ENCODE results near the gene PHOX2A.
A peak's percentile ranks its signal among the peaks of the same experiment; 100 is the strongest.

Gene PHOX2A

GRCh38 chr11:72233056-72233772, 10.8 kb downstream of the PHOX2A start:
- peak in 1 of 2 donors; percentile 9 for DNase-seq

GRCh38 chr11:72232260-72233055, 11.5 kb downstream of the PHOX2A start:
- peak in 1 of 2 donors; percentile 9 for DNase-seq

- DNase-seq, result peak in 1 of 2 donors; percentile 8
Observed at GRCh38 chr11:72231396-72232259, 12.3 kb downstream of the PHOX2A start.

GRCh38 chr11:72230764-72231365, 13.1 kb downstream of the PHOX2A start:
- peak in 1 of 2 donors; percentile 8 for DNase-seq

GRCh38 chr11:72229925-72230763, 13.8 kb downstream of the PHOX2A start:
- DNase-seq, result peak in 1 of 2 donors; percentile 7

GRCh38 chr11:72229336-72229924, 14.5 kb downstream of the PHOX2A start:
- DNase-seq, result peak in 1 of 2 donors; percentile 10

GRCh38 chr11:72228844-72229231, 15.1 kb downstream of the PHOX2A start:
- peak in 1 of 2 donors; percentile 9 for DNase-seq

GRCh38 chr11:72228229-72228843, 15.6 kb downstream of the PHOX2A start:
- DNase-seq, result peak in 1 of 2 donors; percentile 9

- peak in 1 of 2 donors; percentile 7 for DNase-seq
Observed at GRCh38 chr11:72227316-72228228, 16.4 kb downstream of the PHOX2A start.

GRCh38 chr11:72226701-72227100, 17.3 kb downstream of the PHOX2A start:
- peak in 1 of 2 donors; percentile 5 for DNase-seq

- DNase-seq, result peak in 1 of 2 donors; percentile 37
Observed at GRCh38 chr11:72225411-72225951, 18.5 kb downstream of the PHOX2A start.

- DNase-seq, result peak in 1 of 2 donors; percentile 29
Observed at GRCh38 chr11:72224564-72225410, 19.2 kb downstream of the PHOX2A start, which contains the start of gene INPPL1. TSS of gene INPPL1 (plus strand) at chr11:72224767. CDS start at chr11:72224985, 218 bp downstream.

GRCh38 chr11:72223615-72224563, 20.1 kb downstream of the PHOX2A start:
- DNase-seq, result peak; percentile 44 to 58

- DNase-seq, result peak; percentile 93 to 94
Observed at GRCh38 chr11:72222907-72223614, 20.9 kb downstream of the PHOX2A start.

GRCh38 chr11:72222106-72222891, 21.7 kb downstream of the PHOX2A start:
- peak in 1 of 2 donors; percentile 10 for DNase-seq

All from CD4-positive, alpha-beta T cell treated with Interleukin-4 for 1 hour (primary cell).